H9 (cell line): ENCODE data around the gene TMEM222. TPM values are rescaled to one million over a fixed set of nuclear protein-coding genes. Genes with fewer than 3 reads are reported as not detected.
"Not testable (repeated sequence)": the region's sequence is repeated elsewhere in the genome, so short reads cannot be mapped to it uniquely, and the experiment has no call there.

Experiments used
- DNase-seq: peaks from one replicate; pipeline ENCODE4 v3.0.0-alpha.2; 2017
- H2AFZ ChIP-seq: one replicate; pipeline ENCODE4 v1.6.1; 2013; ENCODE audit warnings: mild to moderate bottlenecking, low read length, control low read depth, moderate library complexity
- H2AK5ac ChIP-seq: 2 replicates; pipeline ENCODE4 v1.6.1; 2013; ENCODE audit warnings: low read length, control low read depth, mixed read lengths; ENCODE audit not compliant: insufficient read length
- H2BK120ac ChIP-seq: one replicate; pipeline ENCODE4 v1.6.1; 2013; ENCODE audit warnings: low read depth, mild to moderate bottlenecking, low read length, control low read depth, inconsistent platforms; ENCODE audit not compliant: poor library complexity, severe bottlenecking
- H2BK12ac ChIP-seq: 2 replicates; pipeline ENCODE4 v1.6.1; 2013; ENCODE audit warnings: low read length, control low read depth, mixed read lengths, low read depth; ENCODE audit not compliant: insufficient read length
- H2BK15ac ChIP-seq: 2 replicates; pipeline ENCODE4 v1.6.1; 2013; ENCODE audit warnings: low read depth, low read length, control low read depth
- H2BK20ac ChIP-seq: one replicate; pipeline ENCODE4 v1.6.1; 2013; ENCODE audit warnings: low read depth, mild to moderate bottlenecking, low read length, control low read depth, inconsistent platforms; ENCODE audit not compliant: poor library complexity, severe bottlenecking
- H2BK5ac ChIP-seq: 2 replicates; pipeline ENCODE4 v1.6.1; 2013; ENCODE audit warnings: low read length, control low read depth, mixed read lengths; ENCODE audit not compliant: insufficient read length
- H3K14ac ChIP-seq: 2 replicates; pipeline ENCODE4 v1.6.1; 2013; ENCODE audit warnings: low read length, control low read depth; ENCODE audit not compliant: insufficient read depth
- H3K18ac ChIP-seq: 2 replicates; pipeline ENCODE4 v1.6.1; 2013; ENCODE audit warnings: low read depth, mild to moderate bottlenecking, mixed read lengths, low read length, control low read depth; ENCODE audit not compliant: insufficient read length
- H3K23ac ChIP-seq: 2 replicates; pipeline ENCODE4 v1.6.1; 2013; ENCODE audit warnings: low read length, control low read depth, mixed read lengths, low read depth; ENCODE audit not compliant: insufficient read length
- H3K23me2 ChIP-seq: 2 replicates; pipeline ENCODE4 v1.6.1; 2013; ENCODE audit warnings: low read depth, mild to moderate bottlenecking, mixed read lengths, low read length, control low read depth; ENCODE audit not compliant: insufficient read length, poor library complexity, severe bottlenecking
- H3K27ac ChIP-seq: 2 replicates; pipeline ENCODE4 v1.5.1; 2013; ENCODE audit warnings: low read length, control low read depth, mixed read lengths, low read depth; ENCODE audit not compliant: insufficient read length
- H3K27me3 ChIP-seq: 2 replicates; pipeline ENCODE4 v1.6.1; 2013; ENCODE audit warnings: low read length, control low read depth, inconsistent platforms; ENCODE audit not compliant: insufficient read depth
- H3K4ac ChIP-seq: 2 replicates; pipeline ENCODE4 v1.6.1; 2013; ENCODE audit warnings: low read depth, mild to moderate bottlenecking, control low read depth, inconsistent platforms, low read length, moderate library complexity
- H3K4me1 ChIP-seq: 2 replicates; pipeline ENCODE4 v1.6.1; 2013; ENCODE audit warnings: low read length, control low read depth, inconsistent platforms; ENCODE audit not compliant: insufficient read depth
- H3K4me2 ChIP-seq: 2 replicates; pipeline ENCODE4 v1.6.1; 2013; ENCODE audit warnings: low read length, control low read depth, mixed read lengths; ENCODE audit not compliant: insufficient read length, insufficient read depth
- H3K56ac ChIP-seq: 2 replicates; pipeline ENCODE4 v1.6.1; 2013; ENCODE audit warnings: low read depth, mild to moderate bottlenecking, mixed read lengths, low read length, control low read depth; ENCODE audit not compliant: insufficient read length
- H3K79me1 ChIP-seq: 2 replicates; pipeline ENCODE4 v1.6.1; 2013; ENCODE audit warnings: low read depth, mild to moderate bottlenecking, moderate library complexity, low read length, control low read depth, inconsistent platforms; ENCODE audit not compliant: insufficient read depth, poor library complexity, severe bottlenecking
- H3K79me2 ChIP-seq: 2 replicates; pipeline ENCODE4 v1.6.1; 2013; ENCODE audit warnings: low read length, control low read depth, inconsistent platforms; ENCODE audit not compliant: insufficient read depth
- H3K9ac ChIP-seq: 2 replicates; pipeline ENCODE4 v1.6.1; 2013; ENCODE audit warnings: low read length, control low read depth, mixed read lengths; ENCODE audit not compliant: insufficient read length; ENCODE audit errors: extremely low read depth
- H3K9me3 ChIP-seq: one replicate; pipeline ENCODE4 v1.6.1; 2013; ENCODE audit warnings: low read depth, low read length, inconsistent platforms; ENCODE audit not compliant: control insufficient read depth
- H3T11ph ChIP-seq: one replicate; pipeline ENCODE4 v1.6.1; 2013; ENCODE audit warnings: mild to moderate bottlenecking, low read length, control low read depth, inconsistent platforms
- H4K20me1 ChIP-seq: one replicate; pipeline ENCODE4 v1.6.1; 2013; ENCODE audit not compliant: control insufficient read depth, insufficient read length, insufficient read depth
- H4K5ac ChIP-seq: 2 replicates; pipeline ENCODE4 v1.6.1; 2013; ENCODE audit warnings: low read depth, mild to moderate bottlenecking, mixed read lengths, low read length, control low read depth; ENCODE audit not compliant: insufficient read length
- H4K8ac ChIP-seq: replicated peaks from 2 replicates; pipeline ENCODE4 v1.6.1; 2013; ENCODE audit warnings: low read length, control low read depth, mixed read lengths, low read depth; ENCODE audit not compliant: insufficient read length
- H4K91ac ChIP-seq: 2 replicates; pipeline ENCODE4 v1.6.1; 2013; ENCODE audit warnings: low read depth, mild to moderate bottlenecking, moderate library complexity, mixed read lengths, low read length, control low read depth; ENCODE audit not compliant: insufficient read length
- H3K27ac Mint-ChIP-seq, 3 experiments: 2 replicates in 2 of 3; 3 replicates in 1 of 3; pipeline ENCODE4 v1.8.0; 2020 to 2021; ENCODE audit warnings: mixed read lengths in 3 of 3, mild to moderate bottlenecking in 1 of 3, moderate library complexity in 1 of 3
- H3K27me3 Mint-ChIP-seq: 2 replicates; pipeline ENCODE4 v1.8.0; 2021; ENCODE audit warnings: low read depth, mild to moderate bottlenecking, moderate library complexity, mixed read lengths
- H3K36me3 Mint-ChIP-seq, 3 experiments: 2 replicates in 2 of 3; 3 replicates in 1 of 3; pipeline ENCODE4 v1.8.0; 2020 to 2021; ENCODE audit warnings: low read depth in 3 of 3, mixed read lengths in 3 of 3; ENCODE audit not compliant: insufficient read depth in 1 of 3
- H3K4me1 Mint-ChIP-seq, 2 experiments: 2 replicates each; pipeline ENCODE4 v1.8.0; 2020; ENCODE audit warnings: mixed read lengths in 2 of 2
- H3K4me3 Mint-ChIP-seq, 2 experiments: 2 replicates in 1 of 2; 3 replicates in 1 of 2; pipeline ENCODE4 v1.8.0; 2020 to 2021; ENCODE audit warnings: mild to moderate bottlenecking in 2 of 2, mixed read lengths in 2 of 2, moderate library complexity in 1 of 2
- H3K9me3 Mint-ChIP-seq, 2 experiments: 2 replicates in 1 of 2; 3 replicates in 1 of 2; pipeline ENCODE4 v1.8.0; 2020; ENCODE audit warnings: mild to moderate bottlenecking in 2 of 2, mixed read lengths in 2 of 2, moderate library complexity in 1 of 2
- WGBS: extraction: QIAGEN DNeasy Blood & Tissue Kit; methylation state at CpG from one replicate; pipeline ENCODE4 v1.1.7; 2013; ENCODE audit warnings: missing lambda C conversion rate, low lambda C conversion rate, mixed read lengths; ENCODE audit not compliant: insufficient read length; ENCODE audit errors: extremely low coverage; 5-methylcytosine and 5-hydroxymethylcytosine counted together
- total RNA-seq: library from RNA; stranded (reverse); gene quantifications from 2 replicates; pipeline ENCODE4 v1.2.1, GENCODE V29; 2021

The TMEM222 gene
- total RNA-seq, 1 experiment from 2014 or later = 36.8 TPM

- not testable (repeated sequence) for H3K27ac Mint-ChIP-seq, H4K20me1 ChIP-seq, H3K4ac ChIP-seq, H3T11ph ChIP-seq, H3K14ac ChIP-seq, H3K56ac ChIP-seq, H2BK20ac ChIP-seq, H3K4me3 Mint-ChIP-seq, H3K4me1 ChIP-seq, H3K79me1 ChIP-seq, H2BK12ac ChIP-seq, H3K4me1 Mint-ChIP-seq, H2BK5ac ChIP-seq, H4K8ac ChIP-seq, H3K9ac ChIP-seq, H2AFZ ChIP-seq, H4K5ac ChIP-seq, H3K27ac ChIP-seq, H3K9me3 ChIP-seq, H3K9me3 Mint-ChIP-seq, H2BK120ac ChIP-seq, H2BK15ac ChIP-seq, H3K27me3 Mint-ChIP-seq, H4K91ac ChIP-seq, H2AK5ac ChIP-seq, H3K23me2 ChIP-seq, H3K27me3 ChIP-seq, H3K18ac ChIP-seq, H3K4me2 ChIP-seq, H3K79me2 ChIP-seq, H3K23ac ChIP-seq, DNase-seq
- no CpG with 5 or more reads among the region's 29 CpGs for WGBS
- H3K36me3 Mint-ChIP-seq = peaks cover 15 to 23% (median 18%) of the 10 kb centered on the region in 3 experiments; a peak in 5 of 7 replicates
These were observed 32.8 kb upstream of the TMEM222 start for GRCh38 chr1:27289125-27289524.
